ENCODE results near the gene OR5C1. TPM values are rescaled to one million over a fixed set of nuclear protein-coding genes. Genes with fewer than 3 reads are reported as not detected.
"Not testable (repeated sequence)": the region's sequence is repeated elsewhere in the genome, so short reads cannot be mapped to it uniquely, and the experiment has no call there.

The OR5C1 gene
- not detected for total RNA-seq

GRCh38 chr9:122788831-122789230 lies at the start of gene OR5C1:
Gene OR5C1 (plus strand): TSS chr9:122788933. CDS start chr9:122788933, 0 bp downstream.
- ATAC-seq: no peak

- no peak for ATAC-seq
Measured at GRCh38 chr9:122742003-122742402, 46.7 kb upstream of the OR5C1 start, which contains the start of gene OR1L6. Gene OR1L6 (plus strand): TSS chr9:122742303. CDS start chr9:122749848, 7,545 bp downstream.

GRCh38 chr9:122754825-122755224 lies 33.9 kb upstream of the OR5C1 start:
- no peak for ATAC-seq

- no peak for ATAC-seq
Measured at GRCh38 chr9:122767817-122768216, 20.9 kb upstream of the OR5C1 start.

GRCh38 chr9:122777052-122777451 lies 11.7 kb upstream of the OR5C1 start:
- ATAC-seq: no peak

GRCh38 chr9:122777935-122778627 lies 10.7 kb upstream of the OR5C1 start:
- no peak for ATAC-seq

- no peak for ATAC-seq
Measured at GRCh38 chr9:122779181-122779580, 9.6 kb upstream of the OR5C1 start.

- ATAC-seq: no peak
Measured at GRCh38 chr9:122780026-122780425, 8.7 kb upstream of the OR5C1 start.

GRCh38 chr9:122781671-122782070 lies 7.1 kb upstream of the OR5C1 start:
- no peak for ATAC-seq

- ATAC-seq: no peak
Measured at GRCh38 chr9:122785269-122785668, 3.5 kb upstream of the OR5C1 start.

- ATAC-seq: no peak
Measured at GRCh38 chr9:122786338-122786737, 2.4 kb upstream of the OR5C1 start.

- ATAC-seq: no peak
Measured at GRCh38 chr9:122789256-122790046, 718 bp downstream of the OR5C1 start.

GRCh38 chr9:122791872-122792669 lies 3.3 kb downstream of the OR5C1 start:
- no peak for ATAC-seq

GRCh38 chr9:122797316-122798063 lies 8.8 kb downstream of the OR5C1 start:
- ATAC-seq: no peak

GRCh38 chr9:122800066-122801060 lies 11.6 kb downstream of the OR5C1 start, which contains the start of gene OR1K1:
Gene OR1K1 (plus strand): TSS chr9:122800123. CDS start chr9:122800123, 0 bp downstream.
- no peak for ATAC-seq

GRCh38 chr9:122806661-122807060 lies 17.9 kb downstream of the OR5C1 start:
- ATAC-seq: no peak

GRCh38 chr9:122807271-122807900 lies 18.7 kb downstream of the OR5C1 start:
- no peak for ATAC-seq

GRCh38 chr9:122808141-122808540 lies 19.4 kb downstream of the OR5C1 start:
- no peak for ATAC-seq

- ATAC-seq: not testable (repeated sequence)
Measured at GRCh38 chr9:122809261-122809660, 20.5 kb downstream of the OR5C1 start.

GRCh38 chr9:122810306-122810946 lies 21.7 kb downstream of the OR5C1 start:
- ATAC-seq: peak; percentile 89
